HG03439 (cell line): ENCODE data around the gene SYTL4.

Experiments
- ATAC-seq: cut with Tn5 transposase; IDR thresholded peaks from one replicate; pipeline ENCODE4 v1.9.1; 2021; ENCODE audit warnings: mild to moderate bottlenecking, moderate library complexity; ENCODE audit not compliant: unreplicated experiment

Gene SYTL4

DNA sequence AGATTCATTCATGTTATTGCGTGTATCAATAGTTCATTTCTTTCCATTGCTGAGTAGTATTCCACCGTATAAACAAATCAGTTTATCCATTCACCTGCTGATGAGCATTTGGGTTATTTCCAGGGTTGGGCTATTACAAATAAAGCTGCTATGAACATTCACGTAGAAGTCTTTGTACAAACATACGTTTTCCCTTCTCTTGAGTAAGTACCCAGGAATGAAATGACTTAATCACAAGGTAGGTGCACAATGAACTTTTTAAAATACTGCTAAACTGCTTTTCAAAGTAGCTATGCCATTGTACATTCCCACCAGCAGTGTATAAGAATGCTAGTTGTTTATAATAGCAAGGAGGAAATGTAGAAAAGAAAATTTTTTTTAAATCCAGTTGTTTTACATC, 35.9 kb downstream of the SYTL4 start:
- ATAC-seq: no peak

DNA sequence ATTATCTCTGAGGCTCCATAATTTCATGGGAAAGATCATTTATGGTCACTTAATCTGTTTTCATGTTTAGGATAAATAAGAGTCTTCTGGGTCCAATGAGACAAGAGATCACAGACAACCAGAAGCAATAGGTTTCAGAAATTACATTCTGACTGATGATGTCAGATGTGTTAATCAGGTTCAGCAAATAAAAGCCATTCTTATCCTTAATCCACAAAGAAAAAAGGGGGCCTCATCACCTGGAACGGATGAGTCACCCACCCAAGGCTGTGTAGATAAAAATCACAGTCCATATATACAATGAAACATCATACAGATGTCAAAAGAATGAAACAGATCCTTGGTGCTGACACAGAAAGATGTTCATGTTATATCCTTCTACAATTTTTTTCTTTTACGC, 36.6 kb downstream of the SYTL4 start:
- ATAC-seq: no peak

DNA sequence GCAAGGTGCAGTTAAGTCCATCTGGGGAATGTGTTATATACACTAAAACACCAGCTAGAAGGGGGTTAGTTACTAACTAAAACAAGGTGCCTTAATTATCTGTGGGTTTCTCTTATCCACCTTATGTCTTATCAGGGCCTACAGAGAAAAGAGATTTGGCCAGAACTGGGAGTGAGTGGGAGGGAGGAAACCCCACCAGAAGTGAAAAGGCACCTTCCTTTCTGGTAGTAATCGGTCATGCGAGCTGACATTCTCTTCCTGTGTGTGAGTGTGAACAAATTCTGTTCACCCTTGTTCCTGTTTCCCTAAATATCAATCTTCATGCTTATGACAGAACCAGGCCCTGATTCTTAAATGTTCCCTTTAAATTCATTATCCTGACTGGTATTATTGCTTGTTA, 44.4 kb downstream of the SYTL4 start:
- ATAC-seq: no peak

DNA sequence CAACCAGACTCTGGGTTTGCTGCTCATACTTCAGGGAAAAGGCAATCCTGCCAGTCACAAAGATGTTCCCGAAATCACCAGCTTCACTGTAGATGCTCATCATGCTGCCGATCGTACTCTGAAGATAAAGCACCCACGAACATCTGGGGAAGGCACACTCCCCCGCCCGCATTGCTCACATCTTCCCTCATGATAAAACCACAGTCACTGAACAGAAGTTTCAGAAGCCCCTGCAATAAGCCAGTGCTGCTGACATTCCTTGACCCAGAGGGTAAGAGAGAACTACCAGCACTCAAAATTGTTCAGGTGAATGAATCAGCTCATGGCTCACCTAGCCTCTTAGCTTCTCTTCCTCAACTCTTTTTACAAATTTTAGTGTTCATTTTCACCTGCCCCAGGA, 44.8 kb downstream of the SYTL4 start:
- ATAC-seq: no peak

DNA sequence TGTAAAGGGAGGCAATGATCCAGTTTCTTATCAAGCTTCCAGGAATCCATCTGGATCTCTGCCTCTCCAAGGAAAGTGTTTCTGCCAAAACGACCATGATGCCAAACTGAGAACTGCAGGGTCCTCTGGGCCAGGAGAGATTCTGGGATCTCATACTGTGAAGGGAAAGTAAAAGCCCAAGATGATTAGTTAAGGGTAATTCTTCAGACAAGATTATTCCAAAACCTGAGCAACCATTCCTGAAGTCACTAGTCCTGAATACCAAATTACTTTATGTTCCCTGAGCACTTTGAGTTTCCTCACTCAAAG, 46.0 kb downstream of the SYTL4 start:
- no peak for ATAC-seq

DNA sequence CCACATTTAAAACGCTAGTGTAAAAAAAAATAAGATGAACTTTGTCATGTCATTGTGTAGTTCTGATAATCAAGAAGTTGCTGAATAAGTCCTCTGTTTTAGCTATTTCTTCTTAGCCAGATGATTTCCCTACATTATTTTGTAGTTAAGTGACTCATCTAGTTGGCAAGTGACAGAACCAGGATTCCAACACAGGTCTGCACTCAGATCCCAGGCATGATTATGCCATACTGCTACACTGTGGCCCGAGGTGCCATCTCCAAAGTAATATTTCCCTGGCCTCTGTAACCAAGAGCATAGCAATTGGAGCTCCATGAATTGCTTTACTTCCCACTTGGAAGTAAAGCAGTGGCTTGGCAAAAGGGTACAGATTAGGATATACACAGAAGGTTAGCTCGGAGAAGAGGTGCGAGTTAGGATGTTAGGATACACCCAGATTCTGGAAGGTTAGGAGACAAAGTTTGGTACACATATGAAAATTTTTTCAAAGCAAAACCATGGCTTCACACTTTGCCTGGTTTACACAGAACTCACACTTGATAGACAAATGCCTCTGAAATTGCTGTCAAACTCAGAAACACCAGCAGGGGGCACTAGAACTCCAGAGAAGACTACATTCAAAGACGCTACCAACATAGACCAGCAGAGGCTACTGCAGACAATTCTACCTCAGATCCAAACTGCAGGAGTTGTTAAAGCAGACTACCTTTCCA, 46.5 kb downstream of the SYTL4 start:
- ATAC-seq: peak; percentile 74

DNA sequence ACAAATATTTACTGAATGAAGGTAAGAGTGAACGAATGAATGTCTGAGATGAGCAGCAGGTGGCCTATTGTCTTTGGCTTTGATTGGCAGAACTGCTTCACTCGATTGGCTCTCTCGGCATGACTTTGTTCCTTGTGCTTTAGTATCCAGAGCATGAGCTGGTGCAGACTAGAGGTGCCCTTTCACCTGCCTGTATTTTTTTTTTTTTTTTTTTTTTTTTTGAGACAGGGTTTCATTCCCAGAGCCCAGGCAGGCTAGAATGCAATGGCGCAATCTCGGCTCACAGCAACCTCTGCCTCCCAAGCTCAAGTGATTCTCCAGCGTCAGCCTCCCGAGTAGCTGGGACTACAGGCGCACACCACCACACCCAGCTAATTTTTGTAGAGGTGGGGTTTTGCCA, 49.0 kb downstream of the SYTL4 start:
- no peak for ATAC-seq

DNA sequence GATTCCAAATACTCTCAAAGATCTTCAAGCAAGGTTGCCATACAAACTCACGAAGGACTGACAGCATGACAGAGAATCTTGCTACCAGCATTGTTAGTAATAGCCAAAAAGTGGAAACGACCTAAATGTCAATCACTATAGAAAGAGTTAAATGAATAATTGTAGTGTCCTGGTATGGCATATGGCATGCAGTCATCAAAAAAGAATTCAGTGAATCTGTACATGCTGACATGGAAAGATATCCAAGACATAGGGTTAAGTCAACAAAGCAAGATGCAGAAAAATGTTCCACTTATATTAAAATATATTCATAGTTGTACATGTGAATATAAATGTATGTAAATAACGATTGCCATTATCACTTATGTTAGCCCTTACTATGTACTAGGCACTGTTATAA, 50.3 kb downstream of the SYTL4 start:
- no peak for ATAC-seq

DNA sequence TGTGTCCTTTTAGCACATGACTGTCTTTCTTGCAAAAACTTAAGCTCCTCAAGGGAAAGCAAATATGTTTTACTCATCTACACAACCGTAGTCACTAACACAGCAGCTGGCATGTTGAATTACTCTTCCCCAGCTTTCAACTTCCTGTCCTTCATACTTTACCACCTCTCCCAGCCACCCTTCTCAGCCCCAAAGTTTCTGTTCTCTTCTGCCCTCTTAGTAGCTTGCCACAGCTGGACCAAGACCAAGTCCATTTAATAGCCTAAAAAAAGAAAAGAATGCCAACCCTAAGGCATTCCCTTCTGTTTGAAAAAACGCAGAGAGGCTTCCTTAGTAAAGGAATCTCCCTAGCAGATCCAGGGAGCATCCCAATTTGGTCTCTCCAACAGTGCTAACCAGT, 51.2 kb downstream of the SYTL4 start:
- no peak for ATAC-seq

DNA sequence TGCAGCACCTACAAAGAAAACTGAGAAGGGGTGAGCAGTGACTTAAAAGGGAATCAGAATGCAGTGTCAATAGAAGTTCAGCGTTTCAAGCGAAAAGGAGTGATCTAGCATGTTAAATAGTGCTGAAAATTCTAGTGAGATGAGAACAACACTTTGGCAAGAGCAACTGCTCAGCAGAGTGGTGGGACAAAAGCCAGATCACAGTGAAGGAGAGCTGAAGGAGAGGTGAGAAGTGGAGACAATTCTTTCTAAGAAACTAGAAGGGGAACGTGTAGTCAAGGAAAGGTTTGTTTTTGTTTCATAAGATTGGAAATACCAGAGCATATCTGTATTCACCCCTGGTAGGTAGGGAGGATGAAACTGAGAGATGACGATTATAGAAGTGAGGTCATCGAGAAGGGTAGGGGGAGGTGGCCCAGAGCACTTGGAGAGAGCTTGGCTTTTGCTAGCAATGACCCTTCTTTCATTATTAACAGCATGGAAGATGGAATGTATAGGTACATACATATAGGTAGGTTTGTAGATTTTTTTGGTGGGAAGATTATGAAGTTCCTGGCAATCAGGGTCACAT, 54.2 kb downstream of the SYTL4 start:
- no peak for ATAC-seq

DNA sequence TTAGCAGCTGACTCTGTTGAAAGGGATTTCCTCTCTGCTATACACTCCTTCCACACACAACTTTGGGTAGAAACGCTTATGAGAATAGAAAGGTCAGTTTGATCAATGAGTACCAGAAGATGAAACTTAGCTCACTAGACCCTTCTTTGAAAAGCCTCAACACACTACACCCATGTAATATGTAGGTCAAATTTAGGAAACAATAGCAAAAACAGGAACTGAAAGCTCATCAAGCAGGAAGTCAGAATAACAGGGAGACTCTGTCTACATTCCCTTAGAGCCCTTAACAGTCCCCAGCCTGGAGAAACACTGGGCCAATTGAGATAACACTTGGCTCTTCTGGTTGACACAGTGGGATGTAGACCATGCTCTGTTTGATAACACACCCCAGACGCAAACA, 57.2 kb downstream of the SYTL4 start:
- no peak for ATAC-seq

DNA sequence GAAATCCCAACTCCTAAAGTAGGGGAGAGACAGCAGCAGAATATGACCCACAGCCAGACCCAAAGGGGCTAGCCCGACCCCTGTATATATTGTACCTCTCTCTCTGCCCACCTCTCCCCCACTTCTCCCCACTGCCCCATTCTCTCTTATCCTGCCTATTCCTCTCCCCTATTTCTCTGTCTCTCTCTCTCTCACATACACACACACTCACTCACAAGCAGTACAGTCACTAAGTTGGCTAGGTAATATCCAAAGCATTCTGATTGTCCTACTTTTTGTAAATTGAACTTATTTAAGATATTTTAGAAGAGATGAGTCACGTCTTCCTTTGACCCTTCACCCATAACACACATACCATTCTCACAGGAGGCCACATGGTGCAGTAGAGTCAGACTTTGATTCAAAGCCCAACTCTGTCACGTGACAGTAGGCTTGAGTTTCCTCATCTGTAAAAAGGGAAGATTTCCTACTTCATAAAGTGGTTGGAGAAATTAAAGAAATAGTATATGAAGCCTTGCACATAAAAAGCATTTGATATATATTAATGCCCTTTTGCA, 58.4 kb downstream of the SYTL4 start:
- no peak for ATAC-seq

DNA sequence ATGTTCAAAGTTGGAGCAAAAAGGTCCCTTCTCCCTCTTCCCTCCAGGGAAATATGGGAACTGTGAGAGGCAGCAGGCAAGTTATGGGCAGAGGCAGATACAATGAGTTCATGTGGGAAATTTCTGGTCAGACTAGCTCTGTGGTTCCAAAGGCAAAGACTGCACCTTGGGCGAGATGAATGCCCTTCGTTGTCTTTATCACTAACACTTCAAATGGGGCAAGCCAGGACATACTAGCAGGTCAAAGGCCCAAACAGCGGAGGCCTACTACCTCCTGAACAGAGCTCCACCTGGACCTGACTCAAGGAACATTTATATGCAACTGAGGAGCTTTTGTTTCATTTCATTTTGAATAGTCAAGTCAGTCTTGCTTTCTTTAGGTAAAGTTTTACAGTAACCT, 59.0 kb downstream of the SYTL4 start:
- ATAC-seq: no peak

DNA sequence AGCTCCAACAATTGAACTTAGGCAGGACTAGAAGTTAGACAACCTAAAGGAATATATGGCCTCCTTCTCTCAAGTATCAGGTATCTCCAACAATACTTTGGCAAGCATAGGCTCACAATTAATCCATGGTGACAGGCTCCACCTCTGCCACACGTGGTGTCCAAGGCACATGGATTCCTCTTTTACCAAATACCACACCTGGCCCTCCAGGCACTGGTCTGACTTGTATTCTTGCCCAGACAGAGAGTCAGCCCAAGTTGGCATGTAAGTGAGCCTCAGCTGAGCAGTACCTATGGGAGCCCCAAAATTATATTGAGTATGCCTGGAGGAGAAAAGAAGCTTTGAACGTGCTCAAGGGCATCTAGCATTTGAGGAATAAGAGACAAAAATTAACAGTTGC, 68.3 kb downstream of the SYTL4 start:
- ATAC-seq: no peak

DNA sequence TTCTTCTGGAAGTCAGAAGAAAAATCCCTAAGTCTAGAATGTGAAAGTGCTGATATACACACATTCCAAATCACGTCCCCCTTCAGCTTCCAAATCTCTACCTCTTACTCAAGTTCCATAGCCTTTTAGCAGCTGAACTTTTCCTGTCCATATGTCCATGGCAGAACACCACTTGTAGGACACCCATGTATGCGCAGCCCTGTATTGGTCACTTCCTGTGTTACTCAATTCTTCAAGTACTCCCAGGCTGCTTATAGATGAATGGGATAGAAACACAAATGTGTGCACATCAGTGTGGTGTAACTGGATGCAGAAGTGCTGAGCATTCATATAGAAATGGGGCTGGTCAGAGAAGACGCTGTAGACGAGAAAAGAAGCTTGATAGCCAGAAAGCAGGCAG, 69.1 kb downstream of the SYTL4 start:
- no peak for ATAC-seq

DNA sequence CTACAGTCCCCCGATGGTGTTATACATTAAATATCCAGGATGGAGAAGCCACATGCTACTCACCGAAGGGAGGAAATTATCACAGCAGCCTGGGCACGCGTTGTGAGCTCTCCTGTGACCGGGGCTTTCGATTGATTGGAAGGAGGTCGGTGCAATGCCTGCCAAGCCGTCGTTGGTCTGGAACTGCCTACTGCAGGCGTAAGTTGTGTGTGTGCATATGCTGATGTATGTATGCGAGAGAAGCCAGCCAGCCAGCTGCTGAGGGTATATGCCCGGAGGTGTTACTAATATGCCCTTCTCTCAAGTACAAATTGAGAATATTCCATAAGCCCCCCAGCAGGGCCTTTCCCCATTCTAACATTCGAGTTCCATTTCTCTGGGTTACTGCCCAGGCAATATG, 69.8 kb downstream of the SYTL4 start:
- no peak for ATAC-seq

DNA sequence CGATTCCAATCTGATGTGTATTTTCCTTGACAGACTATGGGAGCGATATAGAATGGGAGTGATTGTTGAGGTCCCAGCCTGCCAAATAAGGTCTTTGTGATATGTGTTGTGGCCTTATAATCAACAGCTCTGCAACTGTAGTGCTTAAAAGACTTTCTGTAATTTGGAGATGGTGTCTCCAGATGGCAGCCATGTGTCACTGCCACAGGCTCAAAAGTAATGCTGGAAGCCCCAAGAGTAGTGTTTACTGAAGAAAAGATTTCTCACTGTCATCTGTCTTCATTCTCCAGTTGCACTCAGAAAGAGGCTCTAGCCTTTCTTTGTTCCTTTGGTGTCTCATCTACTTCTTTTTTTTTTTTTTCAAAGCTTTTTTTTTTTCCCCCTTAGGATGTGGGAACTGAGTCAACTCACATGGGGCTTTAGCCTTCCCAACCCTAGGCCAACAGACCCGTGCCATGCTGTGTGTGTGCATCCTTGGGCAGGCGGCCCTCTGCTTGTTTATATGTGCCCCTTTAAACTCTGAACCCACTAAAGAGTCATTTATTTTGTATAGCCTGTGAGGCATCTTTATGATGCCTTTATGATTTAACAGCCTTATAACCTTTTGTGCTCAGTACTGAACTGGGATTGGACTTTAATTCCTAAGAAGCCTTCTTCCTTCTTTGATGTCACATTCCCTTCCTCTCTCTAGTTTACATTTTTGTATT, 72.3 kb downstream of the SYTL4 start:
- ATAC-seq: no peak

DNA sequence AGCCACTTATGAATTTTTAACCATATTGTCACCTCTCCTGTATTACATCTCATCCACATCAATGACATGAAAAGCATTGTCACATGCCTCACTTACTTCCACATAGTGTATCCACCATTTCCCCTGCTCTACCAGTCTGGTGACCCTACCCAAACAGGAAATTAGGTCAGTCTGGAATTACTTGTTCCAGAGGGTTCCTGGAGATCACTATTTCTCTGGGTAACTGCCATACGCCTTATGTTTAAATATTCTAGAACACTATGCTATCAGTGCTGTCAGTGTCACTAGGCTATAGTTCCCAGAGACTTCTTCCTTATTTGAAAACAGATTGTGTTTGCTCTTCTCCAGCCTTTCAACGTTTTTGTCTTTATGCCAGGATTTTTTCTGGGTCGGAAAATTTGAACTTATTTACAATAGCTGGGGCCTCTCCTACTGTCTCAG, 73.0 kb downstream of the SYTL4 start:
- no peak for ATAC-seq

DNA sequence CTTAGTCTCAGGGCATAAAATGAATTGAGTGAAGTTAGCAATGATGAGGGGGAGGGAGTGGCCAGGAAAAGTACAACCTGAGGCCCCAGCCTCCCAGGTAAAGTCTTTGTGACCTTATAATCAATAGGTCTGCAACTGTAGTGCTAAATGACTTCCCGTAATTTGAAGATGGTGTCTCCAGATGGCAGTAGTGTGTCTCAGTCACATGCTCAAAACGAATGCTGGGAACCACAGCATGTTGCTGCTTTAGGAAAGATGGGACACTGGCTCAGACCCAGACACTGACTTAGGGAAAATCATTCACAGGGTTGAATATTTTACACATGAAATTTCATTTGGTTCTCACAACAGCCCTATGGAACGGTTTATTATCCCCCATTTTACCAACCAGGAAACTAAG, 77.7 kb downstream of the SYTL4 start:
- no peak for ATAC-seq

DNA sequence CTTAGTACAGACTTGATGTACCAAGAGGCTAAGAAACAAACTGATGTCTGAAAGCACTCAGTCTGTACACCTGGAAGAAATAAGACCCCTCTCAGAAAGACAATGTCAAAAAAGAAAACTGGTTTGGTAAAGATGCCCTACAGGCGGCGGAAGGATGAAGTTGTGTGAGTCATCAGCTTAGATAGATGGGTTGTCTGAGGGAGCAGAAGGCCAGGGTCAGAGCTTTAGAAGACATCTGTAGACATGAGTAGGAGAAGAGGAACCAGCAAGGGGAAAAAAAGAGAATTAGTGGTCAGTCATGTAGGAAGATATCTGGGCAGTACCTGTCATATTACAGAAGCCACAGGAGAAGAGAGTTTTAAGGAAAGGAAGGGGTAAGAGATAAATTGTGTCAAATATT, 79.7 kb downstream of the SYTL4 start:
- no peak for ATAC-seq

DNA sequence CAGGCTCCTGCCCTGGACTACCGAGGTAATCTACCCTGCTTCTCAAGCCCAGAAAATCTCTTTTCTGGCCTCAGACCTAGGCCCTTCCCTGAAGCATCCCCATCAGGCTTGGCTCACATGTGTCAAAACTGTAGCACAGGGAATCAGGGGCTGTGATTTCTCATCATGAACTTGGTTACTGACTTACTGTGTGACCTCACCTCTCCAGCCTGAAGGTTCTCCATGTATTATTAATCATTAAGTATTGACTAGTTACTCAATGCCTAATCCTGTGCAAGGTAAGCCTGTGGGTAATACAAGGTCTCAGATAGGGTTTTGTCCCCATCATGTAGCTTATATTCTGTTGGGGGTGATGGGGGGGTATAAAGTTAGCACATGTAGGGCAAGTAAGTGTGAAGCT, 81.1 kb downstream of the SYTL4 start:
- ATAC-seq: no peak
